ENCODE measurements around the gene RGS19.

RGS19 gene

DNA sequence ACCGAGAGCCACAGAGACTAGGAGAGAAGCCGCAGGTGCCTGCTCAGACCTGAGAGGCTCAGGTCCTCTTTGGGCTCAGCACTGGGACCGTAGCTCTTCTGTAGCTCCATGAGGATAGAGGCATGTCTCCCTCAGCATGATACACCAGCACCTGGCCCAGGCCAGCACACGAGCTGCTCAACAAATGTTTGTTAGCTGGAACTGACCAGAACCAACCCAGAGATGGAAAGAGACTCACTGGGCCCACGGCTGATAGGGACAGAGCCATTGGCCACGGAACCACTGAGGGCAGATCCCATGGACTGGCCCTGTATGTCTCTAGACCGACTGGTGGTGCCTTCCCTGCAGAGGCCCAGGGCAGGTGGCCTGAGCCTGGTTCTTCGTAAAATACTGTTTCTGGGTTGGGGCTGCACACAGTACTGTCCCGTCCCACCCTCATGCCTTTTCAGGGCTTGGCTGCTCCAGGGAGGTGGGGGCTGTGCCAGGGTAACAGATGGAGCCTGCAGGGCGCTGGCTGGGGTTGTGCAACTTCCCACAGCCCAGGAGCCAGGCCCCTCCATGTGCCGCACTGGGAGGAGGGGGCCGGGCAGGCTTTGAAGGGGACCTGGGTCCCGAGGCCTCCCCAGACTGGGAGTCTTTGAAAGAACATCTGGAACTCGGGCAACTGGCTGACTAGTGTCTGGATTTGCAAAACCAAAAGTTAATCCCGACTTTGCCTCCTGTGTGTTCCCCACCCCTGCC is 38.1 kb downstream of the RGS19 start:
- peaks cover 26% of the 10 kb centered on the region for H3K4me1 ChIP-seq (ENCODE audit: control insufficient read depth, insufficient read depth, low read length)
- no peak overlapping the region for H3K9ac ChIP-seq (ENCODE audit: low read length)
- no peak overlapping the region for H3K4me3 ChIP-seq (ENCODE audit: low read length)
- peaks cover 72% of the 10 kb centered on the region for H3K27me3 ChIP-seq (ENCODE audit: control insufficient read depth, insufficient read depth, low read length)
- H3K36me3 ChIP-seq (ENCODE audit: control insufficient read depth, insufficient read depth, low read length) = no peaks in the 10 kb centered on the region
- no peaks in the 10 kb centered on the region for H3K9me3 ChIP-seq (ENCODE audit: control insufficient read depth, low read length)

- H3K9ac ChIP-seq (ENCODE audit: low read length) = no peak overlapping the region
- no peaks in the 10 kb centered on the region for H3K9me3 ChIP-seq (ENCODE audit: control insufficient read depth, low read length)
- peaks cover 26% of the 10 kb centered on the region for H3K4me1 ChIP-seq (ENCODE audit: control insufficient read depth, insufficient read depth, low read length)
- no peak overlapping the region for H3K4me3 ChIP-seq (ENCODE audit: low read length)
- H3K36me3 ChIP-seq (ENCODE audit: control insufficient read depth, insufficient read depth, low read length) = no peaks in the 10 kb centered on the region
- H3K27me3 ChIP-seq (ENCODE audit: control insufficient read depth, insufficient read depth, low read length) = peaks cover 72% of the 10 kb centered on the region
Measured at GRCh38 chr20:64040231-64041039, 38.9 kb downstream of the RGS19 start.

DNA sequence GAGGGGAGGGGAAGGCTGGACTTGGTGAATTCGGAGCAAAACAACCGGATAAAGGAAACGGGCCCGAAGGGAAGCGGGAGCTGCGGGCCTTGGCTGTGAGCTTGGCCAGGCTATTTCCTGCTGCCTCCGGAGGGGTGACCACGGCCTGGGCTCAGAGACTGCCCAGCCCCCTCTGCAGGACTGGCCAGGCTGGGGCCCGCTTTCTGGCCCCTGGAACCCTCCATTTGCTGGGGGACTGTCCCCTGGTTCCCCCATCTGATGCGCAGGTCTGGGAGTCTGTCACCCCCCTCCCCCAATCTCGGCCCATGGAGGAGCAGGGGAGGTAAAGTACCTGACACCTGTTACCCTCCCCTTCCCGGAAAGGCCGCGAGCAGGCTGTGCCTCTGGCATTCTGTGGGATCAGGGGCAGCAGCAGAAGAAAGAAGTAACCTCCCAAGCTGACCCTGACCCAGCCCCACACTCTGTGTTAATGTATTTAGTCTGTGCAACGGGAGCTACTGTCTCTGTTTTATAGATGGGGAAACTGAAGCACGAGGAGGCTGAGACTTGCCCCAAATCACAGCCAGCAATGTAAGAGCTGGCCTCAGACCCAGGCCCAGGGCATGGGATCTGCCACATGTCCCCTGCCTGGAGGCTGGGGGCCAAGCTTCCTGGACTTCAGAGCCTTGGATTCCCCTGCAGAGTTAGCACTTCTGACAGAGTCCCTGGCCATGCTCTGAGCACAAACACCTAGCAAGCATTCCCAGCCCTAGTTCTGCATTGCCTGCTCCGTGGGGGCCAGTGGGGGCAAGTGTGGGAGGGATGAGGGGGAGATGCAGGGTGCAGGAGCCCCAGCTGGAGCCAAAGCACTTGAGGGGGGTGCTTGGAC is 39.8 kb downstream of the RGS19 start:
- Histone ChIP-seq H3K4me3 (ENCODE audit: low read length) (peak overlapping the region; percentile 31), H3K9ac (ENCODE audit: low read length) (peak overlapping the region; percentile 34)

DNA sequence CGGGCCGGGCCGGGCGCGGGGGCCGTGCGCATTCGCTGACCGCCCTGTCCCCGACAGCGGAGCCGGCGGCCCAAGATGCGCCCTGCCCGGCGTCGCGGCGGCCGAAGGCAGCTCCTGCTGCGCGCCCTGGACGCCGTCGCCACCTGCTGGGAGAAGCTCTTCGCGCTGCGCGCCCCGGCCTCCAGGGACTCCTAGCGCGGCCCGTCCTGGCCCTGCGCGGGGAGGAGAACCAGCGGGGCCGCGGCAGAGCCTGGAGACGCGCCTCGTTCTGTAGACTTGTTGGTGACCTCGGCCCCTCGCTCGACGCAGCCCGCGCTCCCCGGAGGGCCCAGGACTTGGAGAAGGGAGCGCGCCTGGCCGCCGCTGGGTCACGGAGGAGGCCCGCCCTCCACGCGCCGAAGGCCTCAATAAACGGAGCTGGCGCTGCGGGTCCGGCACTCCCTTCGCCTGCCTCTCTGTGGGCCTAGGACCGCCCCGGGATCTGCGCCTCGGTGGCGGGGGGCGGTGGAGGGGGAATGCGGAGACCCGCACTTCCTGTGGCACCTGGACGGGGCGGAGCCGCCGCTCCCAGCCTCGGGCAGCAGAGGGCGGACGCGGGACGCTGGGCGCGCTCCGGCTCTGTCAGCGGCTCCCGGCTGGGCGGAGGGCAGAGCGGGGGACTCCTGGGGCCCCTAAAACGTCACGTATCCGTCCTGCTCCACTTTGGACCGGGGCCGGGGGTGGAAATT is 40.6 kb downstream of the RGS19 start:
- Histone ChIP-seq H3K9me3 (ENCODE audit: control insufficient read depth, low read length) (no peaks in the 10 kb centered on the region), H3K36me3 (ENCODE audit: control insufficient read depth, insufficient read depth, low read length) (no peaks in the 10 kb centered on the region), H3K4me1 (ENCODE audit: control insufficient read depth, insufficient read depth, low read length) (peaks cover 26% of the 10 kb centered on the region), H3K4me3 (ENCODE audit: low read length) (peak overlapping the region; percentile 31), H3K9ac (ENCODE audit: low read length) (peak overlapping the region; percentile 34), H3K27me3 (ENCODE audit: control insufficient read depth, insufficient read depth, low read length) (peaks cover 61% of the 10 kb centered on the region)

More for the DNA sequence above, 39.8 kb downstream of the RGS19 start:
- peaks cover 64% of the 10 kb centered on the region for H3K27me3 ChIP-seq (ENCODE audit: control insufficient read depth, insufficient read depth, low read length)
- no peaks in the 10 kb centered on the region for H3K9me3 ChIP-seq (ENCODE audit: control insufficient read depth, low read length)
- H3K36me3 ChIP-seq (ENCODE audit: control insufficient read depth, insufficient read depth, low read length) = no peaks in the 10 kb centered on the region
- peaks cover 26% of the 10 kb centered on the region for H3K4me1 ChIP-seq (ENCODE audit: control insufficient read depth, insufficient read depth, low read length)

DNA sequence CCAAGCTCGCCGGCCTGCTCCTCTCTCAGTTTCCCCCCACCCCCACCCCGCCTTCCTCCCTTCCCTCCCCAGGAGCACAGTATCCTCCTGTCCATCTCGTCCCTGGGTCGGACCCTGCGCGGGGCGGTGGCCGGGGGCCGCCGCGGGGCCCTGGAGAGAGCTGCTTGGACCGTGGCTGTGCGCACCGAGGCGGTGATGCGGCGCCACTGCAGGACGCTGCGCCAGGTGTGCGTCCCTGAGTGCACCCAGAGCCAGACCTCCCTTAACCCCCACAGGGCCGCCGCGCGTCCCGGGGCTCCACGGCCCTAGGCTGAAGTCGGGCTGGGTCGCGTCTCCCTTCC is 41.1 kb downstream of the RGS19 start:
- Histone ChIP-seq H3K36me3 (ENCODE audit: control insufficient read depth, insufficient read depth, low read length) (no peaks in the 10 kb centered on the region), H3K4me3 (ENCODE audit: low read length) (no peak overlapping the region), H3K27me3 (ENCODE audit: control insufficient read depth, insufficient read depth, low read length) (peaks cover 61% of the 10 kb centered on the region), H3K4me1 (ENCODE audit: control insufficient read depth, insufficient read depth, low read length) (peaks cover 26% of the 10 kb centered on the region), H3K9ac (ENCODE audit: low read length) (no peak overlapping the region), H3K9me3 (ENCODE audit: control insufficient read depth, low read length) (no peaks in the 10 kb centered on the region)

GRCh38 chr20:64037498-64038213 is 41.7 kb downstream of the RGS19 start:
- H3K27me3 ChIP-seq (ENCODE audit: control insufficient read depth, insufficient read depth, low read length) = peaks cover 61% of the 10 kb centered on the region
- no peak overlapping the region for H3K4me3 ChIP-seq (ENCODE audit: low read length)
- peaks cover 26% of the 10 kb centered on the region for H3K4me1 ChIP-seq (ENCODE audit: control insufficient read depth, insufficient read depth, low read length)
- H3K36me3 ChIP-seq (ENCODE audit: control insufficient read depth, insufficient read depth, low read length) = no peaks in the 10 kb centered on the region
- H3K9me3 ChIP-seq (ENCODE audit: control insufficient read depth, low read length) = no peaks in the 10 kb centered on the region
- H3K9ac ChIP-seq (ENCODE audit: low read length) = no peak overlapping the region

- H3K27me3 ChIP-seq (ENCODE audit: control insufficient read depth, insufficient read depth, low read length) = peaks cover 58% of the 10 kb centered on the region
Measured at GRCh38 chr20:64037199-64037497, 42.2 kb downstream of the RGS19 start.

DNA sequence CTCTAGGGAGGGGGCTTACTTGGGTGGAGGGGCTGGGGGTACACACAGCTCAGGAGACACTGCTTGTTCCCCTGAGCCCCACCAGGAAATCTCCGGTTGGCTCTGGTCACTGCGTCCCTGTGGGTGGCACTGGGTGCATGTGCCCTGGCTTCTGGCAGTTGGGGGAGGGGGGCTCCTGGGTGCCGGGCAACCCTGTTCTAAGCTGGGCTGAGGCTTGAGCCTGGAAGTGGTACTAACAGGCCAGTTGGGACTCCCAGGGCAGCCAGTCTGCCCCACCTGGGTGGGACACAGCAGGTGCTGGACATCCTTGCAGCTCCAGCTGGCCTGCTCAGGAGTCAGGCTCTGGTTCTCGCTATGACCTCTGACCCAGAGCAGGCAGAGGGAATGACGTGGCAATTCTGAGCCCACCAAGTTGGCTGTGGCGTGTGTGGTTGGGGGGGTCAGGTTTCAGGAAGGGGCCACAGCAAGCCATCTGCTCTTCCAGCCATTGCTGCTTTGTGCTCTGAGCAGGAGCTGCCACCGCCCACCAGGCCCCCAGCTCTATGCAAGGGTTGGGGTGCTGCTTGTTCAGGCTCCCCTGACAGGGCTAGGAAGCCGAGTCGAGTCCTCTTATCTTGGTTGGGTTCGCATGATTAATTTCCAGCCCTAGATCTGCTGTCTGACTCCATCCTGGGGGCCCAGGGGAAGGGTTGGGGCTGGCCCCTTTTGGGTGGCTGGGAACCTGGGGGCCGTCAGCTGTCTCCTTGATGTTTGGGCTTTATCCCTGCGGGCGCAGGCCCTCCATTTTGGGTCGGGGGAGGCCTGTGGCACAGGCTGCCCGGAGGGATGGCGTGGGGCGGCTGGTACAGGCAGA is 42.7 kb downstream of the RGS19 start:
- Histone ChIP-seq H3K27me3 (ENCODE audit: control insufficient read depth, insufficient read depth, low read length) (peaks cover 52% of the 10 kb centered on the region), H3K4me1 (ENCODE audit: control insufficient read depth, insufficient read depth, low read length) (peaks cover 17% of the 10 kb centered on the region), H3K9me3 (ENCODE audit: control insufficient read depth, low read length) (no peaks in the 10 kb centered on the region), H3K9ac (ENCODE audit: low read length) (no peak overlapping the region), H3K36me3 (ENCODE audit: control insufficient read depth, insufficient read depth, low read length) (no peaks in the 10 kb centered on the region), H3K4me3 (ENCODE audit: low read length) (no peak overlapping the region)

More at GRCh38 chr20:64037199-64037497, 42.2 kb downstream of the RGS19 start:
- Histone ChIP-seq H3K9me3 (ENCODE audit: control insufficient read depth, low read length) (no peaks in the 10 kb centered on the region), H3K4me3 (ENCODE audit: low read length) (no peak overlapping the region), H3K4me1 (ENCODE audit: control insufficient read depth, insufficient read depth, low read length) (peaks cover 22% of the 10 kb centered on the region), H3K36me3 (ENCODE audit: control insufficient read depth, insufficient read depth, low read length) (no peaks in the 10 kb centered on the region), H3K9ac (ENCODE audit: low read length) (no peak overlapping the region)

DNA sequence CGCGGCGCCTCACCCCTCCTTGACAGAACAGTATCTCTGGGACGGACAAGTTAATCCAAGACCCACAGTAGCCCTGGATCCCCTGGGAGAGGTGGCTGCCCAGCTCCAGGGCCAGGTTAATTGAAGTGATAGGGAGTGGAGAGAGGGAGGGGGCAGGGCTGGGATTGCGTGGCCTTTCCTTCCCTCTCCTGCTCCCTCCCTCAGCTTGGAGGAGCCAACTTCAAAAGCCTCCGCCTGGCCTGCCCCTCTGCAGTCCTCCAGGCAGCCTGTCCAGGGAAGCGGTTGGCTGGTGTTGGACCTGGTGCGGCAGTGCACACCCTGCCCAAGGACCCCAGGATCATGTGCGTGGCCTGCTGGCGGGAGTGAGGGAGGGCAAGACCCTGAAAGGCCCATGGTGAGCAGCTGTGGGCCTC is 43.4 kb downstream of the RGS19 start, which contains the start of gene C20orf204:
Gene C20orf204 (plus strand): TSS at position 250 of the 413 bp plus-strand sequence. CDS start 142 bp downstream, at position 392.
- no peaks in the 10 kb centered on the region for H3K36me3 ChIP-seq (ENCODE audit: control insufficient read depth, insufficient read depth, low read length)
- H3K9ac ChIP-seq (ENCODE audit: low read length) = no peak within 1 kb of the TSS
- H3K4me1 ChIP-seq (ENCODE audit: control insufficient read depth, insufficient read depth, low read length) = peaks cover 17% of the 10 kb centered on the region
- no peak within 1 kb of the TSS for H3K4me3 ChIP-seq (ENCODE audit: low read length)
- peaks cover 46% of the 10 kb centered on the region for H3K27me3 ChIP-seq (ENCODE audit: control insufficient read depth, insufficient read depth, low read length)
- H3K9me3 ChIP-seq (ENCODE audit: control insufficient read depth, low read length) = no peaks in the 10 kb centered on the region

GRCh38 chr20:64035066-64035932 is 44.0 kb downstream of the RGS19 start:
- Histone ChIP-seq H3K9ac (ENCODE audit: low read length) (no peak overlapping the region), H3K27me3 (ENCODE audit: control insufficient read depth, insufficient read depth, low read length) (peaks cover 39% of the 10 kb centered on the region), H3K4me3 (ENCODE audit: low read length) (no peak overlapping the region), H3K4me1 (ENCODE audit: control insufficient read depth, insufficient read depth, low read length) (peaks cover 24% of the 10 kb centered on the region), H3K9me3 (ENCODE audit: control insufficient read depth, low read length) (no peaks in the 10 kb centered on the region), H3K36me3 (ENCODE audit: control insufficient read depth, insufficient read depth, low read length) (no peaks in the 10 kb centered on the region)

Data from mucosa of stomach (tissue), 1 donor.